ENCODE results near the gene MTPN. TPM values are rescaled to one million over a fixed set of nuclear protein-coding genes. Genes with fewer than 3 reads are reported as not detected.

Gene MTPN
- total RNA-seq, 3 donors from 2014 or later: 66.5 to 97.0 (median 85.5) TPM

DNA sequence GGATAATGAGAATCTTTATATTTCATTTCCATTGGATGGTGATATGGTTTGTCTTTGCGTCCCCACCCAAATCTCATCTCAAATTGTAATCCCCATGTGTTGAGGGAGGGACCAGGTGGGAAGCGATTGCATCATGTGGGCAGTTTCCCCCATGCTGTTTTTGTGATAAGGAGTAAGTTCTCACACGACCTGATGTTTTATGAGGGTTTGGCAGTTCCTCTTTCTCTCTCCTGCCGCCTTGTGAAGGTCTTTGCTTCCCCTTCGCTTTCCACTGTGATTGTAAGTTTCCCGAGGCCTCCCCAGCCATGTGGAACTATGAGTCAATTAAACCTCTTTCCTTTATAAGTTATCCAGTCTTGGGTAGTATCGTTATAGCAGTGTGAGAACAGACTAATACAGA, 59.4 kb downstream of the MTPN start:
- Histone ChIP-seq H3K27me3 (no peaks in the 10 kb centered on the region), H3K36me3 (no peaks in the 10 kb centered on the region), H3K4me3 (no peak overlapping the region), H3K27ac (peak overlapping the region in 1 of 2 donors; percentile 55), H3K4me1 (no peaks in the 10 kb centered on the region), H3K9me3 (no peaks in the 10 kb centered on the region)
- intact Hi-C loops (cut with DNase I; ENCODE audit: low total_unique reads): no loop called here
- TF ChIP-seq POLR2AphosphoS5 (IDR thresholded peaks at IDR 0.05): no peak
- no peak for TF ChIP-seq POLR2A (IDR thresholded peaks at IDR 0.05)
- TF ChIP-seq, protein P1, sequence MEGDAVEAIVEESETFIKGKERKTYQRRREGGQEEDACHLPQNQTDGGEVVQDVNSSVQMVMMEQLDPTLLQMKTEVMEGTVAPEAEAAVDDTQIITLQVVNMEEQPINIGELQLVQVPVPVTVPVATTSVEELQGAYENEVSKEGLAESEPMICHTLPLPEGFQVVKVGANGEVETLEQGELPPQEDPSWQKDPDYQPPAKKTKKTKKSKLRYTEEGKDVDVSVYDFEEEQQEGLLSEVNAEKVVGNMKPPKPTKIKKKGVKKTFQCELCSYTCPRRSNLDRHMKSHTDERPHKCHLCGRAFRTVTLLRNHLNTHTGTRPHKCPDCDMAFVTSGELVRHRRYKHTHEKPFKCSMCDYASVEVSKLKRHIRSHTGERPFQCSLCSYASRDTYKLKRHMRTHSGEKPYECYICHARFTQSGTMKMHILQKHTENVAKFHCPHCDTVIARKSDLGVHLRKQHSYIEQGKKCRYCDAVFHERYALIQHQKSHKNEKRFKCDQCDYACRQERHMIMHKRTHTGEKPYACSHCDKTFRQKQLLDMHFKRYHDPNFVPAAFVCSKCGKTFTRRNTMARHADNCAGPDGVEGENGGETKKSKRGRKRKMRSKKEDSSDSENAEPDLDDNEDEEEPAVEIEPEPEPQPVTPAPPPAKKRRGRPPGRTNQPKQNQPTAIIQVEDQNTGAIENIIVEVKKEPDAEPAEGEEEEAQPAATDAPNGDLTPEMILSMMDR (IDR thresholded peaks at IDR 0.05): no peak
- no peak for DNase-seq (ENCODE audit: low spot score in 2 of 2)

DNA sequence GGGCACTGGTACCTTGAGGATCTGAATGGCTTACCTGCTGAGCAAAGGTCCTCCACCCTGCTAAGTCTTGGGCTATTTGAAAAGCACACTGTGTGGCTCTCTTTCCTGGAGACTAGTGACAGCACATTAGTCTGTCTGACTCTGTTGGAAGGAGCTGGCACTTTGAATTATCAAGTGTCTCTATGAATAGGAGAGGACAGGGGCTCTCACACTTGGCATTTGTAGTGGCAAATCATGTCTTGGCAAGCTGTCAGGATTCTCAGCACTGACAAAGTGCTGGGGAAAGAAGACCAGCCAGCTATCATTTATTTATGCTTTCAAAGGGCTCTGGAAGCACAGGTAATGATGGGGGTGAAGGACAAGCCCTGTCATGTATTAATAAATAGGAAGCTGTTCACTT, 62.8 kb downstream of the MTPN start:
- Histone ChIP-seq H3K36me3 (no peaks in the 10 kb centered on the region), H3K4me1 (no peaks in the 10 kb centered on the region), H3K27ac (no peak overlapping the region), H3K27me3 (no peaks in the 10 kb centered on the region), H3K4me3 (no peak overlapping the region), H3K9me3 (no peaks in the 10 kb centered on the region)
- intact Hi-C loops (cut with DNase I; ENCODE audit: low total_unique reads): no loop called here
- TF ChIP-seq POLR2AphosphoS5 (IDR thresholded peaks at IDR 0.05) (no peak), POLR2A (IDR thresholded peaks at IDR 0.05) (no peak)
- TF ChIP-seq, protein P1 (IDR thresholded peaks at IDR 0.05): no peak
- no peak for DNase-seq (ENCODE audit: low spot score in 2 of 2)

- no peak overlapping the region for H3K27ac ChIP-seq
- intact Hi-C loops (cut with DNase I; ENCODE audit: low total_unique reads): no loop called here
- H3K27me3 ChIP-seq: no peaks in the 10 kb centered on the region
- no peak overlapping the region for H3K4me3 ChIP-seq
- H3K9me3 ChIP-seq: no peaks in the 10 kb centered on the region
- DNase-seq (ENCODE audit: low spot score in 2 of 2): no peak
- TF ChIP-seq, protein P1 (IDR thresholded peaks at IDR 0.05): no peak
- no peak for TF ChIP-seq POLR2AphosphoS5 (IDR thresholded peaks at IDR 0.05)
- no peak for TF ChIP-seq POLR2A (IDR thresholded peaks at IDR 0.05)
- no peaks in the 10 kb centered on the region for H3K4me1 ChIP-seq
- no peaks in the 10 kb centered on the region for H3K36me3 ChIP-seq
Observed at GRCh38 chr7:135913404-135913803, 63.8 kb downstream of the MTPN start.

DNA sequence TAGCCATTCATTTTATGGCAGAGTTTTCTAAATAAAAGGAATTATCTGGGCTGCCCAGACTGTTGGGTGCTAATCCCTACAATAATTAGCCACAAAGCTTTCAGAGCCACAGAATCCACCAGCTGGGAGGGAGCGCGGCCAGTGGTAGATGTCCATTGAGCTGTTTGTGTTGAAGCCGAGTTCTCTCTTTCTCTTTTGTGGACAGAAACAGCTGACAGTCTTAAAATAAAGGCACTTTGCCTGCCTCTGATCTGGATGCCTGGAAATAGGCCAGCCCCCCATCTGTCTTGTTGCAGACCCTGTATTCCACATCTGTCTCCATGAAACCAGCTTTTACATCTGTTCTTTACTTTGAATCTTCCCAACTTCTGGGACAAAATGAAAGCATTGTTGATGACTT, 66.1 kb downstream of the MTPN start:
- no peaks in the 10 kb centered on the region for H3K4me1 ChIP-seq
- intact Hi-C loops (cut with DNase I; ENCODE audit: low total_unique reads): no loop called here
- DNase-seq (ENCODE audit: low spot score in 2 of 2): no peak

GRCh38 chr7:135910393-135911036, 66.6 kb downstream of the MTPN start:
- DNase-seq (ENCODE audit: low spot score in 2 of 2): no peak
- Histone ChIP-seq H3K36me3 (no peaks in the 10 kb centered on the region), H3K27me3 (no peaks in the 10 kb centered on the region), H3K4me3 (no peak overlapping the region), H3K4me1 (no peaks in the 10 kb centered on the region), H3K9me3 (no peaks in the 10 kb centered on the region), H3K27ac (no peak overlapping the region)
- intact Hi-C loops (cut with DNase I; ENCODE audit: low total_unique reads): no loop called here
- TF ChIP-seq, protein P1 (IDR thresholded peaks at IDR 0.05): no peak
- no peak for TF ChIP-seq POLR2A (IDR thresholded peaks at IDR 0.05)
- TF ChIP-seq POLR2AphosphoS5 (IDR thresholded peaks at IDR 0.05): no peak

More for the DNA sequence above, 66.1 kb downstream of the MTPN start:
- H3K9me3 ChIP-seq: no peaks in the 10 kb centered on the region
- H3K27ac ChIP-seq: no peak overlapping the region
- H3K4me3 ChIP-seq: no peak overlapping the region
- no peaks in the 10 kb centered on the region for H3K27me3 ChIP-seq
- no peaks in the 10 kb centered on the region for H3K36me3 ChIP-seq
- TF ChIP-seq POLR2A (IDR thresholded peaks at IDR 0.05) (no peak), POLR2AphosphoS5 (IDR thresholded peaks at IDR 0.05) (no peak)
- TF ChIP-seq, protein P1 (IDR thresholded peaks at IDR 0.05): no peak

Data from breast epithelium (tissue), 4 donors.